NOMO-1 (cell line): ENCODE measurements around the gene BORCS6.

Experiments used
- DNase-seq, 2 experiments: peaks; one replicate each; lab custom pipeline; 2025; ENCODE audit not compliant: unreplicated experiment in 2 of 2; lab: John Stamatoyannopoulos, UW

BORCS6 gene

DNA sequence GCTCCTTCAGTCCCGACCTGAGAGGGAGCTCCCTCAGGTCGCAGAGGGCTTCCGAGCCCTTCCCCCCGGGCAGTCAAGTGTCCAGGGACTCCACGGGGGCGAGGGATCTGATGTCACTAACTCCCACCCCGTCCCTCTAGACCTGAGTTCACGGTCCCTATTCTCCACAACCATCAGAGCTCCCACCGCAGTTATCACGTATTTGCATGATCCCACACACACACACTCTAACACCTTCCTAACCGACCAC is 34.1 kb downstream of the BORCS6 start:
- no peak for DNase-seq

DNA sequence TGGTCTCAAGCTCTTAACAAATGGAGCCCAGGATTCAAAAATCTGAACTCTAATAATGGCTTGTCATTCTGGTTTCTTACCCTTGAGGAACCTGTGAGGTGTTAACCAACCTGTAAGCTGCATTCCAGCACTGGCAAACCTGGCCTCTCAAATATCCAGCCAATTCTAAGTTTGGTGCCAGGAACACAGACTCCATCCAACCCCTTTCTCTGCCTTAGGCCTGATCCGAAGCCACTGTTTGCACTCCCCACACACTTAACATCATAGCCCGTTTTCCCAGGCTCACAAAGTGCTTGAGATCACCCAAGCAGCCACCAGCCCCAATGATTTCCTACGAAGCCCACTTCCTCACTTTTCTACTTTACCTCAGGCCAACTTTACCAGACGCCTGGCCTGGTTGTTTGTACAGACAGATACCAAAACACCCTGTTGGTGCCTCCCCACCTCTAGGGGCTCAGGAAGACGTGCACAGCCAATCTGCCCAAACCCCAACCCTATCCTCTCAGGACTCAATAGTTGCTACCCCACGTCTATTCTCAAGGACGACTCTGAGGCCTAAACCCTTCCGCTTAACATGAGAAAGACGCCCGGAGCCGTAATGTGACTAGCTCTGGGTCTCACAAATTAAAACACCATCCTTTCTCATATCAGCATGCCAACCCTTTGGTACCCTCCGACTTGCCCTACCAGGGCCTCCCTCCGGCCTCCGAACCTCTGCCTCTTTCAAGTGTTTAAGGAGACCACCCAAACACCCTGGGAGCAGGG is 34.6 kb downstream of the BORCS6 start:
- no peak for DNase-seq

DNA sequence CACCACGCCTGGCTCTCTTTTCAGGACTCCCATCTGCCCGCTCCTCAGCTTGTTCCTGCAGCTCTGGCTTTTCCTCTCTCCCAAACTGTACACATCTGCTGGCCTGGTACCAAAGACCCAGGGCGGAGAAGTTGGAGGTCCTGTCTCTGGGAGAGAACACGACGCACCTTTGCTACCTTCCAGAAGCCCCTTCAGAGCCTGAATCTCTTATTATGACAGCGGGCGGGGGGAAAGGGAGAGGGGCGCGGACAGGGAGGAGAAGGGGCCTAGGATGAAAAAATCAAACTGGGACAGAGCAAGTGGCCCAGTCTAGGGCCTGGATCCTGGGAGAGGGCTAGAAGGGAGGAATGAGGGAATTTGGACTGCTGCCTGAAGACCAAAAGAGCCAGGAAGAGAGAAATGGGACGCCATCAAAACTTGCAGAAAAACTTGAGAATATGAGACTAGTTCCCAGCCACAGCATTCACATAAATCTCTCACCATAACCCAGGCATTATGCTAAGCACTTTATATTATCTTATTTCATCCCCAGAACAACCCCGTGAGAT is 35.3 kb downstream of the BORCS6 start:
- DNase-seq = no peak

DNA sequence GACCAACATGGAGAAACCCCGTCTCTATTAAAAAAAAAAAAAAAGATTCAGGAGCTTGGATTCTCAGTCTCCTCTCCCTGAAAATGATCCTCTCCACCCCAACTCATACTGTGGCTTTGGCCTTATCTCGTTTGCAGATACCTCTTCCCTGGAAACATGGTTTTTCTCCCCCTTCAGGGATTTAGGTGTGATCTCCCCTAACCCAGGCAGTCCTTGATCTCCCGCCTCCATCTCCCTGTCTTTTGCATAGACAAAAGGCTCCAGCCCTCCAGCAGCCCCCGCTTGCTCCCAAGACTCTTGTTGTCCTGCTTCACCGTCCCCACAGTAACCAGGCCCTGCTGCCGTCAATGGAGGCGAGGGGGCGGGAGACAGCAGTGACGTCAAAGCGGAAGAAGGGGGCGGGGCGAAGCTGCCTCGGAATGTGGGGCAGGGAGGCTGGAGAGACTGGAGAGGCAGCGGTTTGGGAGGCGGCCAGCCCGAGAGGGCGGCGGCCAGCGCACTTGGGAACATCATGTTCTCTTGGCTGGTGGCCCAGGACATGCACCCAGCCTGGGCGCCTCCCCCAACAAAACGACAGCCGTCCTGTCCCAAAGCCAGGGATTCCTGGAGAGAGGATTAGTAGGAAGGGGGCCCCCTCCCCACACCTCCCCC is 35.9 kb downstream of the BORCS6 start:
- peak; percentile 46 to 61 for DNase-seq

DNA sequence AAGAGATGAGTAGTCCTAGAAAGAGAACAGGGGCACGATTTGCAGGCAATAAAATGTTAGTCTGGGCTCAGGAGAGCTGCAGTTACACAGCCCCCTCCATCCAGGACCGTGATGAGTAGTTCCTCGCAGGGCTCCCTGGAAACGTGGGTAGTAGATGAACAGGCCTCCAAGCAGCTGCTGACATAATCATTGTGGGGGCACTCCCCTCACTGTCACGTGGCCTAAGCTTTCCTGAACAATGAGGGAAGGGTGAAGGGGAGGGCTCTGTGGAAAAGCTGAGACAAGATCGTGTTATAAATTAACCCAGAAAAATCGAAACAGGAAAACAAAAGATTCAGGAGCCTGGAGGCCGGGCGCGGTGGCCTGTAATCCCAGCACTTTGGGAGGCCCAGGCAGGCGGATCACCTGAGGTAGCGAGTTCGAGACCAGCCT is 36.4 kb downstream of the BORCS6 start:
- no peak for DNase-seq

DNA sequence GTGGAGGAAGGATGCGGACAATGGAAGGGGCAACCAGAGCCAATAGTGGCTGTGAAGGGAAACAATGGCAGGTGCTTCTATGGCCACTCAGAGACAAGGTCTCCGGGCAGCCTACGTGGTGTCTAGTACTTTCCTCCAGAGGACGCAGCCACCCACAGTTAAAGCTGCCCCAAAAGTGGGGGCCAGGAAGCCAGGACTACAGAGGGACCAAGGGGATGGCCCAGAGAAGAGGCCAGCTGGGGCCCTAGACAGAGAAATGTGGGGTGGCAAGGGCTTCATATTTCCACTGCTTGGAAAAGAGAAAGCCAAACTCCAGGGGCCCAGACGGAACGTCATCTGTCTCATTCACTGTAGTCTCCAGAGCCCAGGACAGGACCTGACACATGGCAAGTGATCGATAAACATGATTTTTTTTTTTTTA is 36.9 kb downstream of the BORCS6 start:
- no peak for DNase-seq

DNA sequence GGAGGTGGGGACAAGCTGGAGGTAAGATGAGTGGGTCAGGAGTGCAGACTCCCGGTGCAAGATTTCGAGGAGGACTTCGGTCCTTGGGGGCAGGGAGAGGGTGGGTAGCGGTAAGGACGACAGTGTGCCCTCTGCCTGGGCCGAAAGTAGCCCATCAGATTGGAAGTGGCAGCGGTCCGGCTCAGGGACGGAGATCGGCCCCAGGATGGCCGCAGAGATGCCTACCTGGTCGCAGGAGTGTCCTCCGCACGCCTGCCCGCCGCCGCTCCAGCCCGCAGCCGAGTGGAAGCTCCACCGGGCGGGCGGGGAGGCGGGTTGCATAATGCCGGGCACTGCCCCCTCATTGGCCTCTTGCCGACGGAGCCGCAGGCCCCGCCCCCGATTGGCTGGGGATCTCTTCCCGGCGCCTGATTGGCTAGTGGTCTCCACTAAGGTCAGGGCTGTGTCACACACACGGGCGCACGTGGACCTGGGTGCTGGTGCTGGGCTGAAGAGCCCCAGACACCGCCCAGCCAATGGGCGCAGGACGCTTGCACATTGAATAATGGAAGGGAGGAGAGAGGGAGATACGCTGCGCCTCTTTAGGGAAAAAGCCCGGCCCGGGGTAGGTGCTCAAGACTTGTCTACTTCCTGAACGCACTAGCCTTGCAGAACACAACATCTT is 37.7 kb downstream of the BORCS6 start, which contains the start of gene PER1:
Gene PER1, minus strand, starts transcription at position 293 of the 664 bp plus-strand sequence. CDS start 1,698 bp downstream, outside the sequence.
- DNase-seq = peak; percentile 89 to 91

DNA sequence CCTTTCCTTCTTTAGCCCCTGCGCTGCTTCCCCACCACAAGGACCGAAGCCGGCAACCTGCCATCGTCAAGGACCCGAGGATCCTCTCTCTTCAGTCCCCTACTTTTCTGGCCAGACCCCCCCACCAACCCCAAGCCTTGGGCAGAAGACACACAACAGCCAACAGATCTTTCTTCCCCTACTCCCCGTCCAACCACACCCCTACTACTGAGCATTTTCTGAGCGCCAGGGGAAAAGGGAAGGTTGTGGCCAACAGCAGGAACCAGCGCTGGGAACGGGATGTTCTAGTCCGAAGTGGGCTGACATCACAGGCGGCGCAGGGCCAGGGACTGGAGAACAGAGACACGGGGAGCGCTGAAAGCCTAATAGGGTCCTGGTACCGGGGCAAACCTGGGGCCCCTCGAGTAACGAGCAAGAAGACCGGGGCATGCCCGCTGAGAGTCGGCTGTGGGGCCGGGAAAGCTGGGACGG is 38.3 kb downstream of the BORCS6 start:
- DNase-seq = peak in 1 of 2 experiments; percentile 33

DNA sequence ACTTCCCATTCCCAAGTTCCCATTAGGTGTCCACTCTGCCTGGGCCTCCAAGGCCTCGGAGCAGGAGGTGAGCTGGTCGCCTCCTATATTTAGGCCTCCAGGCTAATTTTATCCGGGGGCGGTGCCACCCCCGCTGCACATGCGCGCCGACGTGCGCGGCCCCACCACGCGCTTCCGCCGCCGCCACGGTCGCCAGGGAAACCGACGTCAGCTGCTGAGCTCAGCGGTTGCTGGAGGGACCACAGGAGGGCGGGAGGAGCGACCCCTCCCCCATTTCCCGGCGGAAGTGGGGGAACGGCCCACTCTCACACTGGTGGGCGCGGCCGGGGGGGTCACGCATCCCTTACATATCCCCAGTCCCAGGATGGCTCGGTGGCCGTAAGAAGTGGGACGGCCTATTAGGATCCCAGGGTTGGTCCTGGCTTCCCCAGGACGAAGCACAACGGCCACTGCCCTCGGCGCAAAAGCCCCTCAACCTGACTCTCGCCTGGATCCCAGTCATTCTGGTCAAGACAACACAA is 38.8 kb downstream of the BORCS6 start:
- DNase-seq = peak; percentile 54 to 70

DNA sequence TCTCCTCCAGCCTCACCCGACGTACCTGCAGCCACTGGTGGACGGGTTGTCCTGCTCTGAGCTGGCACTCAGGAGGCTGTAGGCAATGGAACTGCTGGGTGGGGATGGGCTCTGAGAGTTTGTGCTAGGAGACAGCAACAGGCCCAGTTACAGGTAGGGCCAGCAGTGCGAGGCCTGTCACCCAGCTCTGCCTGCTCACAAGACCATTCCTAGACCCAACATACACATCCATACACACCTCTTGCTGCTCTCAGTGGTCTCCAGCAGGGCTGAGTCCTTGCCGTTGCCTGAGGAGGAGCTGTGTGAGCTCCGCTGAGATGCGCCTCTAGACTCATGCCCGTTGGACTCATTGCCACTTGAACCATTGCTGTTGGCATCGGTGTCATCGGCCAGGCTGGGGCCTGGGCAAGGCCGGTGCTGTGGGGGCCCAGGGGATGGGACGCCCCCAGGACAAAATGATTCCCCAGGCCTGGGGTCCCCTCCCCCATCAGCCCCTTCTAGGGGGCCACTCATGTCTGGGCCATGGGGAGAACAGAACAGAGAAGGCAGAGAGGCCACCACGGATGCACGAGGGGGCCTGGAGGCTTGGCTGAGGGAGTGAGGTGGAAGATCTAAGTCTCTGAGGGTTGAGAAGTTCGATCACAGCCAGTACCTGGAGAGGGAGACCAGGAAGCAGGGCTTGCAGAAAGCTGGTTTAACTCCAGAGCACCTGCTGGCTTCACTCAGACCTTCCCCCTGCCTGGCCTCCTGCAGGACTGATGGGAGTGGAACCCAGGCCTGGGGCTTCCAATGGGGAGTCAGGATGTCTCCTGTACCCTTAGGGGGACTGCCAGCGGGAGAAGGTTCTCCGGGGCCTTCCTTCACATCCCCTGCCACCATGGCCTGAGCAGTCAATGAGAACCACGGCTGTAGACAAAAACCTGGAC is 39.5 kb downstream of the BORCS6 start:
- DNase-seq = no peak

DNA sequence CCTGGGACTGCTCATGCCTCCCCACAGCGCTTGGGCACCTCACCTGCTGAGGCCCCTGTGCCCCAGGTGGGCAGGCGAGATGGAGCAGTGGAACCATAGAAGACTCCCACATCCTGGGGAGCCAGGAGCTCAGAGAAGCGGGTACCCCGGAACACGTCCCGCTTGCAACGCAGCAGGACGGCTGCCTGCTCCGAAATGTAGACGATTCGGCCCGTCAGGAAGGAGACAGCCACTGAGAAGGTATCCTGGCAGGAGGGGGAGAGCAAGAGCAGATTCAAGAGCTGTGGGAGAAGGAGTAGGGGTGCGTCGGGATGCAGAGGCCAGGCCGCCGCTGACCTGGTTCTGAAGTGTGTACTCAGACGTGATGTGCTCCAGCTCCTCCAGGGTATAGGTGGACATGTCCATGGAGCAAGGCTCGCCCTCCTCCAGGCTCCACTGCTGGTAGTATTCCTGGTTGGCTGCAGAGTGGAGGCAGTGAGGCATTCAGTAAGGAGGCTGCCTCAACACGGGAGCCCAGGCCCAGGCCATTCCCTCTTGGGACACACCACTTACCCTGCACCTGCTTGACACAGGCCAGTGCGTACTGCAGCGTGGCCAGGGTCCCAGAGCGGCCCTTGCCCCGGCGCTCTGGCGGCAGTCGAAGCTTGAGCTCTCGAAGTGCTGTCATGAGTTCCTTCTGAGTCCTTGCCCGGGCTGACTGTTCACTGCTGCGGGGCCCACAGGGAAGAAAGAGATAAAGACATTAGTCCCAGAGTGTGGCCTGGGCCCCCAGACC is 40.4 kb downstream of the BORCS6 start:
- no peak for DNase-seq

DNA sequence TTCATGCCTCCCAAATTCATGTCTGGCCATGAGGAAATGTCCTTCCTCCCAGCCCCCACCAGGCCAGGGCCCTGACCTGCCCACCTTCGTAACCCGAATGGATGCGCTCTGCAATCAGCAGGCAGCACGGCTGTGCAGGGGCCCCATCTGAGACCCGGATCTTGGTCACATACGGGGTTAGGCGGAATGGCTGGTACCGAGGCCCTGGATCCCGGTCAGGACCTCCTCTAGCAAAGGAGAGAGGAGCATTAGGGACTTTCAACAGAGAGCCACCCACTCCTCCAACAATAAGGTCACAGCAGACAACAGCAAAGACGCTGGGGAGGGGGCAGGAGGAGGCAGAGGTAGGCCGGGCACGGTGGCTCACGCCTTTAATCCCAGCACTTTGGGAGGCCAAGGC is 41.4 kb downstream of the BORCS6 start:
- DNase-seq = no peak

DNA sequence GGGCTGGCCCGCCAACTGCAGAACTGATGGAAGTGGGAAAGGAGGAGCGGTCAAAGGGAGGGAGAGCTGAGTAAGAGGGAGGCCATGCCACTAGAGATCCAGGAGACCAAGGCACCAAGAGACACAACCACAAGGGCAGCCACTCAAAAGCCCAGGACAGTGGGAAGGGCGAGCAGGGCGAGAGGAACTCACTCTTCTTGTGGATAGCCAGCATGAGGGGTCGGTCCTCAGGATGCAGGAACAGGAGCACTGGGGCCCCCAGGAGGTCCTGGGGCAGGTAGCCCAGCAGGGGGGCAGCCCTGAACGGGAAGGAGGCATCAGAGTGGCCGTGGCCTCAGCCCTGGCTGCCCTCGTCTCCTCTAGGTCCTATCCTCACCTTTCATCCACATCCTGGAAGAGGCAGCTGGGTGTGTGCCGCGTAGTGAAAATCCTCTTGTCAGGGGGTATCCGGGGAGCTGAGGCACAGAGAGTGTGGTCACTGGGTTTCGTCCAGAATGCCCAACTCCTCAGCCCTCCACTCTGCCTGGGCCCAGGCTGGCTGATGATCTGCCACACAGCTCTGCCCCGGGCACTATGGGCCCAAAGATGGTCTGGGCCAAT is 42.1 kb downstream of the BORCS6 start:
- no peak for DNase-seq

DNA sequence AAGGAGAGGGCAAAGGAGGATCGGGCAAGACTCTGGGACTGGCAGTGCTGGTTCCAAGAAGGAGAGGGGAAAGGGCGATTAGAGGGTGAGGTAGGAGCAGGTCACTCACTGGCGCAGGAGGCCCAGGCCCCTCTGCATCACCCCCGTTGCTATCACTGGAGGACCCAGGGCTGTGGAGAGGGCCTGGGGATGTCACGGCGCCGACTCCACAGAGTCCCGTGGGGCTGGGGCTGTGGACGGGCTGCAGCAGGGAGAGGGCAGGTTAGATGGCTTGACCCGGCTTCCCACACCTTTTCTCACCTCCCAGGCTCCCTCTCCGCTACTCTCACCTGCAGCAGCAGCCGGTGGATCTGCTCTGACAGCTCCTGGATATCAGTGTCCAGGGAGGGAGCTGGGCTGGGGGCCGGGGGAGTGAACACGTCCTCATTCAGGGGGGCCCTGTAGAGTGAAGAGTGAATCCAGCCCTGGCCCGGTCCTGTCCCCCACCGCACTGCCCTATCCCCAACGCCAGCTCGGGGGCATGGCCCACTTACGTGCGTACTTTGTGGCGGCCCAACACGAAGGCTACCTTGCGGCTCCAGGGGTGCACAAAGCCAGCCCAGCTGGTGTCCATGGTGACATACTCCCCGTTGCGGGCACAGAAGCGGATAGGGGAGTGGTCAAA is 42.7 kb downstream of the BORCS6 start:
- no peak for DNase-seq

DNA sequence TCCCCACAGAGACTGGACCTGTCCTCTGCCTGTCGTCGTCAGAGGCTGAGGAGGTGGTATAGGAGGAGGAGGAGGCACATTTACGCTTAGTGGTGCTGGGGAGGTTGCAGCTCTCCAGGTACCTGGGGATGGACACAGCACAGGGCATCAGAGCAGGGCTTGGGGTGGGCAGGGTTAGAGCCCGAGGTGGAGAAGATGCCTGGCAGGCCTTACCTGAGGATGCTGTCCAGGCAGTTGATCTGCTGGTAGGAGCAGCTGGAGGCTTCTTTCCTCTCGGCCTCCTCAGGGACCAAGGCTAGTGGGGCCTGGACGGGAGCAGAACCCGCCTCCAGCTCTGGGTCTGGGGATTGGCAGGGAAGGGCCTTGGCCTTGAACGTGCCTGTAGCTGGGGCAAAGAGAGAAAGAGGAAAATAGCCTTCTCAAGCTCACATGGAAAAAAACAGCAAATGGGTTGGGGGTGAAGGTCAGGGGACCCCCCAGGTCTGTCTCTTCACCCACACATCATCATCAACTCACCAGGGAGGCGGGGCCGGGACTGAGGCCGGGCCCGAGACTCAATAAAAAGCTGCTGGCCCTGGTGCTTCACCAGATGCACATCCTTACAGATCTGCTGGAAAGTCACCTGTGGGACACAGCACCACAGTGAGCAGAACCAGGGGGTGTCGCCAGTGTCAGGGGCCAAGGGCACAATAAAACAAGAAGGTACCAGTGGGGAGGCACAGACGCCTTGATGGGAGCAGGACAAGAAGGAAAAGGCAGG is 43.4 kb downstream of the BORCS6 start:
- DNase-seq = no peak

DNA sequence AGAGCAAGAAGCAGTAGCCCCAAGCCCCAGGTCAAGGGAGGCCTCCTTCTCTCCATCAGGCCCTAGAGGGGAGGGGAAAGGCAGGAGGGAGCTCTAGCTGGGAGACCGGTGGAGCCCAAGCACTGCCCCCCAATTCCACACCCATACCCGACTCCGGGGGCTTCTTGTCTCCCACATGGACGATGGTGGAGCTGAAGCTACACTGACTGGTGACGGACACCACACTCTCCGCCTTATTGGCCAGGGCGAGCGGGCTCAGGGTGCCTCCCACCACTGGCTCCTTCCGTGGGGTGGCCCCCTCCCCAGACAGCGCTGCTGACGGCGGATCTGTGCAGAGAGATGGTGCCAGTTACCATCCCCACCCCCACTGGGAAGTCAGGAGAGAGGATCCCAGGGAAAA is 44.2 kb downstream of the BORCS6 start:
- no peak for DNase-seq

DNA sequence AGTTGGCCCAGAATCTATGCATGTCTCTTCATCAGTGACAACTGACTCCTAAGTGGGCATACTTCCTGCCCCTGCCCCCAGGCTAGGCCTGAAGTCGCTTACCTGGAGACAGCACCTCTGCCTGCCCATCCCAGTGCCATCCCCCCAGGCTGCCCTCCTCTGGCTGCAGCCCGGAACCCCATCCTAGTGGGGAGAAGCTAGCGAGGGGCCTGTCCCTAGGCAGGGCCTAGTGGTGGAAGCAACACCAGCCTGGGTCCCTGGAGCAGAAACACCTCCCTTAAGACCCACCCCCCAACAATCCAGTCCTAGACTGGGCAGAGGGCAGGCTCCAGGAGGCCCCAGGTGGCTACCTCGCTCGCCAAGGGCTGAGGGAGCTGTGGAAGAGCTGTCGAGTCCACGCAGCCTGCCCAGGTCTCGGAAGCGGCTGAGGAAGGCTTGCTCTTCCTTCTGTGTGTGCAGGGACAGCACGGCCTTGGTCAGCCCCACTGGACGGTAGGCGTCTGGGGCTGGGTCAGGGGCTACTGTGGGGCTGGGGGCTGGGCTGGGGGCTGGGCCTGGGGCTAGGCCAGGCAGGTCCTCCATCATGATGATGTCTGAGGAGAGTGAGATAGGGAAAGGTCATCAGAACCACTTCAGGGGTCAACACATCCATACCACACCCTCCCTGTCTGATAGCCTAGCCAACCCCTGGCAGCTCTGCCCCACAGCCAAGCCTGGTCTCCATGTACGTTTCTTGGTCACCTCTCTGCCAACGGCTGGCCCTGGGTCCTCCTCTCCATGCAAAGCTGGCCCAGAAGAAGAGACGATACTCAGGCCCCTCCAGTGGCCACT is 45.4 kb downstream of the BORCS6 start:
- DNase-seq = no peak
